Uterus (tissue), 4 donors: ENCODE results near the gene PRPS1L1. TPM values are rescaled to one million over a fixed set of nuclear protein-coding genes. Genes with fewer than 3 reads are reported as not detected.

Experiments used
- DNase-seq, 2 donors: peaks; one replicate each; pipeline ENCODE4 v3.0.0-alpha.2; 2019 to 2020
- H3K27ac ChIP-seq, 2 donors: fragments of 200-600 bp; sonication (generic); 1 replicate in 1 of 2; 2 replicates in 1 of 2; pipeline ENCODE4 v1.5.1; 2016 to 2018
- H3K27me3 ChIP-seq, 2 donors: fragments of 200-600 bp; sonication (generic); one replicate each; pipeline ENCODE4 v1.5.1; 2018 to 2019; ENCODE audit warnings: control low read depth in 1 of 2
- H3K36me3 ChIP-seq, 2 donors: fragments of 200-600 bp; sonication (generic); one replicate each; pipeline ENCODE4 v1.5.1; 2019; ENCODE audit warnings: control low read depth in 1 of 2
- H3K4me1 ChIP-seq, 2 donors: fragments of 200-600 bp; sonication (generic); one replicate each; pipeline ENCODE4 v1.5.1; 2018 to 2019; ENCODE audit warnings: control low read depth in 1 of 2
- H3K4me3 ChIP-seq, 2 donors: fragments of 200-600 bp; sonication (generic); 1 replicate in 1 of 2; 2 replicates in 1 of 2; pipeline ENCODE4 v1.5.1; 2018 to 2019; ENCODE audit warnings: mild to moderate bottlenecking in 1 of 2
- H3K9me3 ChIP-seq, 2 donors: fragments of 200-600 bp; sonication (generic); one replicate each; pipeline ENCODE4 v1.5.1; 2019; ENCODE audit warnings: control low read depth in 1 of 2
- CTCF ChIP-seq, 4 experiments: fragments of 200-600 bp in 2 of 4; fragments of 450-650 bp in 2 of 4; sonication (generic) in 2 of 4; IDR thresholded peaks; one replicate each; pipeline ENCODE4 v1.5.1; 2016 to 2019; ENCODE audit warnings: antibody characterized with exemption in 4 of 4, mild to moderate bottlenecking in 2 of 4, moderate library complexity in 1 of 4
- POLR2A ChIP-seq, 2 donors: fragments of 450-650 bp; IDR thresholded peaks; one replicate each; pipeline ENCODE4 v1.6.1; 2016; ENCODE audit warnings: antibody characterized with exemption in 2 of 2, mild to moderate bottlenecking in 1 of 2, moderate library complexity in 1 of 2
- intact Hi-C: fragments of 100-400 bp; cut with DNase I; formaldehyde crosslinking; loops from one replicate; pipeline ENCODE4 v1.15.1; 2023; ENCODE audit warnings: low total_unique reads
- total RNA-seq, 4 donors: library from RNA; depleted of rRNA in 3 of 4; stranded (reverse); fragments of >200 nt in 3 of 4; gene quantifications; one replicate each; pipeline versions ENCODE4 v1.1.0 to v1.2.4, GENCODE V29; 2014 to 2023
- donor health status: DM: yes; HTN: yes; CAD: no.

PRPS1L1 gene
- total RNA-seq, 4 donors from 2014 or later, result not detected

- Histone ChIP-seq H3K4me3 (no peak overlapping the region), H3K27me3 (no peaks in the 10 kb centered on the region), H3K4me1 (no peaks in the 10 kb centered on the region), H3K9me3 (no peaks in the 10 kb centered on the region), H3K36me3 (no peaks in the 10 kb centered on the region), H3K27ac (no peak overlapping the region)
- TF ChIP-seq CTCF (IDR thresholded peaks at IDR 0.05), result no peak
- TF ChIP-seq POLR2A (IDR thresholded peaks at IDR 0.05), result no peak
- no peak for DNase-seq
- intact Hi-C loops, result no loop called here
These were observed 31.5 kb upstream of the PRPS1L1 start for GRCh38 chr7:18059171-18059570.

GRCh38 chr7:18053941-18054340 is 26.3 kb upstream of the PRPS1L1 start:
- H3K4me1 ChIP-seq, result no peaks in the 10 kb centered on the region
- no peaks in the 10 kb centered on the region for H3K9me3 ChIP-seq
- no peak for DNase-seq
- intact Hi-C loops, result no loop called here
- no peaks in the 10 kb centered on the region for H3K27me3 ChIP-seq
- TF ChIP-seq CTCF (IDR thresholded peaks at IDR 0.05) (no peak), POLR2A (IDR thresholded peaks at IDR 0.05) (no peak)
- no peak overlapping the region for H3K27ac ChIP-seq
- H3K36me3 ChIP-seq, result no peaks in the 10 kb centered on the region
- no peak overlapping the region for H3K4me3 ChIP-seq

GRCh38 chr7:18053177-18053928 is 25.7 kb upstream of the PRPS1L1 start:
- no peaks in the 10 kb centered on the region for H3K4me1 ChIP-seq
- H3K27ac ChIP-seq, result no peak overlapping the region
- H3K36me3 ChIP-seq, result no peaks in the 10 kb centered on the region
- intact Hi-C loops, result no loop called here
- no peak overlapping the region for H3K4me3 ChIP-seq
- no peaks in the 10 kb centered on the region for H3K9me3 ChIP-seq
- TF ChIP-seq CTCF (IDR thresholded peaks at IDR 0.05), result no peak
- TF ChIP-seq POLR2A (IDR thresholded peaks at IDR 0.05), result no peak
- H3K27me3 ChIP-seq, result no peaks in the 10 kb centered on the region
- no peak for DNase-seq

GRCh38 chr7:18049262-18049661 is 21.6 kb upstream of the PRPS1L1 start:
- no peak overlapping the region for H3K27ac ChIP-seq
- H3K36me3 ChIP-seq, result no peaks in the 10 kb centered on the region
- no peaks in the 10 kb centered on the region for H3K9me3 ChIP-seq
- no peak for TF ChIP-seq POLR2A (IDR thresholded peaks at IDR 0.05)
- TF ChIP-seq CTCF (IDR thresholded peaks at IDR 0.05), result no peak
- no peaks in the 10 kb centered on the region for H3K27me3 ChIP-seq
- intact Hi-C loops, result no loop called here
- DNase-seq, result no peak
- H3K4me1 ChIP-seq, result no peaks in the 10 kb centered on the region
- H3K4me3 ChIP-seq, result no peak overlapping the region

GRCh38 chr7:18046601-18047000 is 19.0 kb upstream of the PRPS1L1 start:
- H3K36me3 ChIP-seq, result no peaks in the 10 kb centered on the region
- TF ChIP-seq CTCF (IDR thresholded peaks at IDR 0.05) (no peak), POLR2A (IDR thresholded peaks at IDR 0.05) (no peak)

More at GRCh38 chr7:18046601-18047000, 19.0 kb upstream of the PRPS1L1 start:
- no peak overlapping the region for H3K4me3 ChIP-seq
- no peak overlapping the region for H3K27ac ChIP-seq
- no peaks in the 10 kb centered on the region for H3K27me3 ChIP-seq
- no peak for DNase-seq
- H3K4me1 ChIP-seq, result no peaks in the 10 kb centered on the region
- no peaks in the 10 kb centered on the region for H3K9me3 ChIP-seq
- intact Hi-C loops, result no loop called here
